Urothelium cell line (cell line): ENCODE measurements around the gene VPS13C.

Experiments
- DNase-seq: peaks from one replicate; pipeline ENCODE4 v3.0.0; 2011; ENCODE audit warnings: low spot score, mixed read lengths
- FAIRE-seq: peaks from 2 replicates; lab custom pipeline; 2011; peaks lifted over from hg19 to GRCh38; lab: Jason Lieb, UNC

The VPS13C gene

DNA sequence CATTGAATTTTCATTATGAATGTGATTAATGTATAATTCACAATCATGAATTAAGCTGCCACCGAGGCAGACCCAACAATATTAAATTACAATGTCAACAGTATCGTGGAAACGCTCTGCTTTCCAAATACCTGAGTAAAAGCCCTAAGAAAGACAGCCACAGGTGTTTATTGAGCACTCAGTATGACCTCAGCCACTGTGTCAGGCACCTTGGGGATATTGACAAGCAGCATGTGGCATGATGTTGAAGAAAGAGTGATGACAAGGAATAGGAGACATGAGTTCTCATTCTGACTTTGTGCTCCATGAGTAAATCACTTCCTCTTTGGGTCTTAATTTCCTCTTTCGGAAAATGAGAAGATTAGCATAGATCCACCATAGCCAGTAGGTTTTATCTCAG is 19.3 kb upstream of the VPS13C start:
- DNase-seq = no peak

DNA sequence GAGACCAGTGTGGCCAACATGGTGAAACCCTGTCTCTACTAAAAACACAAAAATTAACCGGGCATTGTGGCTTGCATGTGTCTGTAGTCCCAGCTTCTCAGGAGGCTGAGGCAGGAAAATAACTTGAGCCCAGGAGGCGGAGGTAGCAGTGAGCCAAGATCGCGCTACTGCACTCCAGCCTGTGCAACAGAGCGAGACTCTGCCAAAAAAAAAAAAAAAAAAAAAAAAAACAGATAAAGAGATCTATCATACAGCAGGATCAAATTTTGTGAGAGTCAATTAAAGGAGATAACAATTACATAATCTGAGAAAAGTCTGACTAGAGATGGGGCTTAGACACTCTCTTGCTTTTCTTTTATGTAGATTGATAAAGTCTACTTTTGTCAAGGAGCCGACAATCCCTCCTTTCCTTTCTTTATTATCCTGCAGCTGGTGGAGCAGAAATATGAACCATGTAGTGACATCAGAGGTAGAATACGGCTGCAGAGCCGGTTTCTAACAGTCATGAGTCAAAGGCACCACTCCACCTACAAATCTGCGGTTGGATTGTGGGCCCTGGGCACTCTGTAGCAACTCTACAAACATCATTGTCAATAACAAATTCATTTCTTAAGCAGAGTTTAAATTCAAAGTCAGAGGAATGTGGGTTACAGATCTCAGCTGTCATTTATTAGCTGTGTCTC is 15.5 kb upstream of the VPS13C start:
- FAIRE-seq = no peak
- peak; percentile 66 for DNase-seq

More for the DNA sequence above, 19.3 kb upstream of the VPS13C start:
- peak; percentile 27 for FAIRE-seq

GRCh38 chr15:62071711-62072308 is 11.6 kb upstream of the VPS13C start:
- FAIRE-seq (no peak), DNase-seq (peak; percentile 40)

GRCh38 chr15:62069551-62069950 is 9.3 kb upstream of the VPS13C start:
- DNase-seq = no peak
- no peak for FAIRE-seq

DNA sequence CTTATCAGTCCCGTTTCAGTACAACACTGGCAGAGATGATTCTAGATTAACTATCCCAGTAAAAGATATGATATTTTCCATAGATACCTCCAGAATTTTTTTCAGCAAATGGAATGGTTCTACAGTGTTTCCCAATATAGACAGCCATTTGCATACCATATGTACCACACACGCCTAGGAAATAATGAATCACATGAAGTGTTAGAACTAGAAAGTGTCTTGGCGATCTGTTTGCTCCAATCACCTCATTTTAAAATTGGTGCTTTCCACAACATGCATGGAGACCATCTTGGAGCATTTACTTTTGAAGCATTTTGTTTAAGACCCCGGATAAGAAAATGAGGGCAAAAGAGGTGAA is 8.5 kb upstream of the VPS13C start:
- DNase-seq = no peak
- no peak for FAIRE-seq

DNA sequence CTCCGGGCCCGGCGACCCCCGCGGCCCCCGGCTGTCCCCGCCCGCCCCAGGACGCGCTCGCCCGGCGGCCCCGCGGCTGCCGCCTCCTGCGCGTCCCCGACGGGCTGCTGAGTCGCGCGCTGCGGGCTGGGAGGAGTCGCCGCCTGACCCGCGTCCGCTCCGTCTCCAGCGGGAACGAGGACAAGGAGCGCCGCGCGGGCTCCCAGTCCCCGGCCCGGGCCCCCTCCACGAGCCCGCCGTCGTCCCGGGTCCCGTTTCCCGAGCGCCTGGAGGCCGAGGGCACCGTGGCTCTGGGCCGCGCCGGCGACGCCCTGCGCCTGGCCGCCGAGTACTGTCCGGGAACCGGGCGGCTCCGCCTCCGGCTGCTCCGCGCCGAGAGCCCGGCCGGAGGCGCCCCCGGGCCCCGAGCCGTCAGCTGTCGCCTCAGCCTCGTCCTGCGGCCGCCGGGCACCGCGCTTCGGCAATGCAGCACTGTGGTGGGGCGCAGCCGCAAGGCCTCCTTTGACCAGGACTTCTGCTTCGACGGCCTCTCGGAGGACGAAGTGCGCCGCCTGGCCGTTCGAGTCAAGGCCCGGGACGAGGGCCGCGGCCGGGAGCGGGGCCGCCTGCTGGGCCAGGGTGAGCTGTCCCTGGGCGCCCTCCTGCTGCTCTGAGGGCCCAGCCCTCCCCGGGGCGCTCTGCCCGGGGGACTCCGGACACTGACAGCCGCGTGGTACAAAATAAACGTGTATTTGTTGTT is 8.0 kb upstream of the VPS13C start:
- DNase-seq (no peak), FAIRE-seq (no peak)

DNA sequence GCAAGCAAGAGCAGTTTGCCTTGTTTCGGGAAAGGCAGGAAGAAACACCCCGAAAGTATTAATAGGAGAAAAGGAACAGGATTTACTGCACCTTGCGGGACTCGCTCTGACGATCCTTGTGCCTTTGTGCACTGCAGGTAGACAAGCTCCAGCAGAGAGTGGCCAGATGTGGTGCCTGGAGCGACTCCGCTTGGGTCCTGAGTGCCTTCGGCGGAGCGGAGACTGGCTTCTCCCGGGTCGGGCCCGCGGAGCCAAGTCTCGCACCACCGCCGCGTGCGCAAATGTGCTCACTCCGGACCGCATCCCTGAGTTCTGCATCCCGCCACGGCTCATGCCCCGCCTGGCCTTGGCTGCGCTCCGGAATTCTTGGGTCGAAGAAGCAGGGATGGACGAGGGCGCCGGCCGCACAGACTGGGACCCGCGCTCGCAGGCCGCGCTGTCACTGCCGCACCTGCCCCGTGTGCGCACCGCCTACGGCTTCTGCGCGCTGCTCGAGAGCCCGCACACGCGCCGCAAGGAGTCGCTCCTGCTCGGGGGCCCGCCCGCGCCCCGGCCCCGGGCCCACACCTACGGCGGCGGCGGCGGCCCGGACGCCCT is 7.3 kb upstream of the VPS13C start:
- DNase-seq (no peak), FAIRE-seq (no peak)

GRCh38 chr15:62066663-62067447 is 6.6 kb upstream of the VPS13C start, which contains the start of gene C2CD4A:
Gene C2CD4A (plus strand): TSS chr15:62066977. CDS start chr15:62067614, 637 bp downstream.
- FAIRE-seq (no peak), DNase-seq (peak; percentile 35)

- DNase-seq (no peak), FAIRE-seq (no peak)
Measured at GRCh38 chr15:62063825-62064635, 3.8 kb upstream of the VPS13C start.

GRCh38 chr15:62060896-62061280 is 641 bp upstream of the VPS13C start:
- DNase-seq (no peak), FAIRE-seq (no peak)

- FAIRE-seq = no peak
- DNase-seq = peak; percentile 69
Measured at GRCh38 chr15:62059816-62060112, 483 bp downstream of the VPS13C start.

DNA sequence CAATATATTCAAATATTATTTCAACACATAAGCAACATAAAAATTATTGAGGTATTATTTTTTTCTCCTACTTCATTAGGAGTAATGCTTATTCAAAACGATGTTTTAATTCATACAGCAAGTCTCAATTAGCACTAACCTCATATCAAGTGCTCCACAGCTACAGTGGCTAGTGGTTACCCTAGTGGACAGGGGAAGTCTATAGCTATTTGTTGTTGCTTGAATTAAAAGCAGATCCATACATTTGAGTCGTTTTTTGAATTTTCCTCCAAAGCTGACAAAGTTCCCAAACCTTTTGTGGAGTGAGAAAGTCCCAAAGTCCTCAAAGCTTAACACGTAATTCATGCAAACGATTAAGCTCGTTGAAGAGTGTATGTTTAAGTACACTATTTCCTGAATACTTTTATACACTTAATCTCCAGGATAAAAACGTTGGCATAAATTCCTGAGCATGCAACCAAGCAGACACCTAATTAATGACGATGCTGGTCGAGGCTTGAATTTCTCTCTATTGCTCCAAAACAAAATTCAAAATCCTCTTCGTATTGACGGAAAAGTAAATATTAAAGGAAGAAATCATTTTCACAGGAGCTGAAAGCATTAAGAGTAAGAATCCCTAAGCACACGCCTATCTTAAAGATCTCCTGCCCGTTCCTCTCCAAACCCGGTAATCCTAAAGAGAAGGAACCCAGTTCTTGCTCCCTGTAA is 985 bp downstream of the VPS13C start:
- FAIRE-seq = no peak
- no peak for DNase-seq

DNA sequence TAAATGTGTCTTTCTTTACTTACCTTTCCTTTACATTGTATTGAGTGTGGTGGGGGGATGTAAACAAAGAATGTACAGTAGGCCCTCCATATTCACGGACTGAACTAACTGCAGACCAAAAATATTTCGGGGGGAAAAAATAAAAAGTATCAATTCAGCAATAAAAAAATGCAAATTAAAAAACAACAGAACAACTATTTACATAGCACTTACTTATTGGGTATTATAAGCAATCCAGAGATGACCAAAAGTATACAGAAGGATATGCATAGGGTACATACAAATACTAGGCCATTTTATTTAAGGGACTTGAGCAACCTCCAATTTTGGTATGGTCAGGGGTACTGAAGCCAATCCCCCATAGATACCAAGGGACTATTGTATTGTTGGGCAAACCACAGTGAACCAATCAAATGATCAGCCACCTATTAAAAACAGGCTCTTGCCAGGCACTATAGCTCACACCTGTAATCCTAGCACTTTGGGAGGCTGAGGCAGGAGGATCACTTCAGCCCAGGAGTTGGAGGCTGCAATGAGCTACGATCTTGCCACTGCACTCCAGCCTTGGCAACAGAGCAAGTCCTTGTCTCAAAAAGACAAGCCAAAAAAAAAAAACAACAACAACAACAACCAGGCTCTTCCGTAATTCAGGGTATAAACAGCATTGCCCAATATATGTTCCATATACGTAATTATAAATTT is 1.8 kb downstream of the VPS13C start:
- FAIRE-seq (peak; percentile 27), DNase-seq (no peak)

DNA sequence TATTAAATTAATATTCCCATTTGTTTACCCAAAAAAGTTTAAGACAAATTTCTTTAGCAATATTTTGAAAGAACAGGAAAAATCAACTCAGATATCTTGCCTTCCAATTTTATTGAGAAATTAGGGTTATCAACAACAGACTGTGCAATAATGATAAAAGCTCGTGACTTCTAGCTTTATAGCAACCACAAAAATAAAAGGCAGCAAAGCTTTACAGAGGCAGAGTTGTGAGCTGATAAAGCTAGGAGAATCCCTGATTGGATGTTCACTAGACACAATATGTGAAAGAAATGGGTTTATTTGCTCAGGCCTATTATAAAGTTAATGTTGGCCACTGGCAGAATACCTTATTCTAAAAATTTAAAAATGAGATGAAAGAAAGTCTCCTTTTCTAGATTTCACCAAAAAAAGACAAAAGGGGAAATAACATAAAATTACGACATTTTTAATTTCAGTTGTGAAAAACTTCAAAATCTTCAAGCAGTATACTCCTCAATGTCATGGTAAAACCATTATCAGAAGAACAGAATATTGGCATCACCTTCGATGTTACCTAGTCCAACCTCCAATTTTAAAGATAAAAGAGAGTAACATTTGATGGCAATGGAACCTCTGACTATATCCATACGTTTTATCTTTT is 2.8 kb downstream of the VPS13C start:
- DNase-seq (no peak), FAIRE-seq (no peak)

- FAIRE-seq (no peak), DNase-seq (no peak)
Measured at GRCh38 chr15:62054979-62055378, 5.3 kb downstream of the VPS13C start.

- FAIRE-seq = no peak
Measured at GRCh38 chr15:62053439-62054085, 6.7 kb downstream of the VPS13C start.

DNA sequence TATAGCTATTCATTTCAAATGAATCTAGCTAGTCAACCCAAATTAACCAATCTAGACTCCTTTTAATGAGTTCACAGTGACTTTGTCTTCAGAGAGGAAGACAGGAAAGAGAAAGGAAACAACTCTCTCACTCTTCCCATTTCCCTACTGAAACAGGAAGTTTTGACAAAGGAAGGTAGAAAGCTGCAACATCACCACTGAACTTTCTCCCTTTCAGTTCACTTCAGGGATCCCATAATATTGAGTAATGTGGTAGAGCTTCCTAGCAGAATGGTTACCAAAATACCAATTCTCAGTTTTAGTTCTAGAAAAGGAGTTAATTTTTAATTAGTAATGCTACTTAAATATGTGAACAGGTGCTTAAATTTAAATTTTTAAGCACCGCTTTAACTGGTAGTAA is 7.5 kb downstream of the VPS13C start:
- no peak for FAIRE-seq

More at GRCh38 chr15:62053439-62054085, 6.7 kb downstream of the VPS13C start:
- DNase-seq = no peak

DNA sequence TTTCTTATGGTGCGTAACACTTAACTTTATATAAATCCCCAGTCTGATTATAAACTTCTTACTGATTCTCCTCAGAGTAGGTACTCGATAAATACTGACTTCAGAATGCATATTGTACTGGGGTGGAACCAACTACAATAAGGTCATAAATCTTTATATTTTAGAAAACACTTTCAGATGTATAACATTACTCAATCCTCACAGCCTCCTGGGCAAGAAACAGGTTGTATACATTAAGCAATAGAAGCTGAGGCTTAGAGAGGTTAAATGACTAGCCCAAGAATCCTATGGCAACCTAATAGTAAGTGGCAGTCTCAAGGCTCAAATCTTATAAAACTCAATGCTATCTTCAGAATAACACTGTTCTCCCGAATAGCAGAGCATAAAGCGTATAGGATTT is 9.1 kb downstream of the VPS13C start:
- FAIRE-seq (no peak), DNase-seq (no peak)

More for the DNA sequence above, 7.5 kb downstream of the VPS13C start:
- DNase-seq = no peak
